Glomerular visceral epithelial cell (primary cell): ENCODE results near the gene POLR2J.
A peak's percentile ranks its signal among the peaks of the same experiment; 100 is the strongest.

ENCODE experiments used
- DNase-seq: peaks from one replicate; pipeline ENCODE4 v3.0.0-alpha.2; 2016; ENCODE audit errors: extremely low spot score

POLR2J gene

GRCh38 chr7:102436118-102436517 is 42.6 kb downstream of the POLR2J start:
- no peak for DNase-seq

- no peak for DNase-seq
Measured at GRCh38 chr7:102434039-102434486, 44.7 kb downstream of the POLR2J start.

GRCh38 chr7:102433219-102434038 is 45.3 kb downstream of the POLR2J start, which contains the start of gene ORAI2:
TSS of gene ORAI2 (plus strand) at chr7:102433575. CDS start at chr7:102438957, 5,382 bp downstream.
- DNase-seq, result peak; percentile 76

GRCh38 chr7:102432442-102433218 is 46.1 kb downstream of the POLR2J start:
- DNase-seq, result peak; percentile 17

- peak; percentile 61 for DNase-seq
Measured at GRCh38 chr7:102431617-102432298, 47.0 kb downstream of the POLR2J start.

GRCh38 chr7:102429141-102429899 is 49.4 kb downstream of the POLR2J start:
- DNase-seq, result no peak

- DNase-seq, result no peak
Measured at GRCh38 chr7:102427019-102427405, 51.7 kb downstream of the POLR2J start.

- DNase-seq, result no peak
Measured at GRCh38 chr7:102426268-102427018, 52.3 kb downstream of the POLR2J start.

GRCh38 chr7:102425639-102426267 is 53.0 kb downstream of the POLR2J start:
- DNase-seq, result no peak

GRCh38 chr7:102424787-102425218 is 53.9 kb downstream of the POLR2J start:
- DNase-seq, result no peak

GRCh38 chr7:102424129-102424551 is 54.6 kb downstream of the POLR2J start:
- no peak for DNase-seq
